ENCODE data around the gene MMP15. TPM values are rescaled to one million over a fixed set of nuclear protein-coding genes. Genes with fewer than 3 reads are reported as not detected.
"Not testable (repeated sequence)": the region's sequence is repeated elsewhere in the genome, so short reads cannot be mapped to it uniquely, and the experiment has no call there.

Gene MMP15
- total RNA-seq, 5 donors from 2014 or later (not counting 1 experiment from before 2014, with no cell fraction given) = 0.30 to 1.3 (median 0.85) TPM

DNA sequence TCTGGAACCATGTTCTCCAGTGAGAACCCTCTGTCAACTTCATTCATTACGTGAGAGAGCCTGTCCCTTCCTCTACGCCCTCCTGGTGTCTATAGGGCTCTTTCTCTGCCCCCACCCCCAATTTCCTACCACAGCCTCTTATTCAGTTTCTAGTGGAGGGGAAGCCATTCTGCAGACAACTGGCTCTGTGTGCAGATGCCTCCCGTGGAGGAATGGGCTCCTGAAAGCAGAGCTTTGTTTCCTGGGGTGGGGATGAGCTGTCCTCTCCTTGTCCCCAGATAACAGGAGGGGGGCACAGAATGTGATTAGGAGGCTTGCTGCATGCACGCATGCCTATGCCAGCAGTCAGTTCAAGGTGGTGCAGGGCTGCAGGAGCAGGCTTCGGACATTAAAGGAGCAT, 31.6 kb downstream of the MMP15 start:
- Mint-ChIP-seq H3K27ac (no peak overlapping the region), H3K36me3 (no peaks in the 10 kb centered on the region), H3K27me3 (peaks cover 0 to 1% of the 10 kb centered on the region in 2 donors), H3K9me3 (no peaks in the 10 kb centered on the region), H3K4me1 (no peaks in the 10 kb centered on the region), H3K4me3 (no peak overlapping the region)
- CTCF ChIA-PET = no interaction called here
- no peak overlapping the region for H3K27ac ChIP-seq (ENCODE audit: low read length)
- DNase-seq (no peak), ATAC-seq (replicated peaks in 1 of 4) (no peak)
- WGBS (ENCODE audit: insufficient coverage) = 75% methylated on average over 3 of the region's 5 CpGs
- no peaks in the 10 kb centered on the region for H3K36me3 ChIP-seq (ENCODE audit: control insufficient read depth in 2 of 2, extremely low read depth in 1 of 2, insufficient read depth in 1 of 2, low read length in 1 of 2)
- no peaks in the 10 kb centered on the region for H3K9me3 ChIP-seq
- POLR2A ChIA-PET = no interaction called here
- H3K27me3 ChIP-seq (replicated peaks in 1 of 2; ENCODE audit: control insufficient read depth in 2 of 2, extremely low read depth in 1 of 2, insufficient read depth in 2 of 2, low read length in 1 of 2) = peaks cover 0 to 10% of the 10 kb centered on the region in 2 experiments
- no peaks in the 10 kb centered on the region for H3K4me1 ChIP-seq (ENCODE audit: control insufficient read depth in 1 of 2, extremely low read depth in 1 of 2, insufficient read depth in 2 of 2, low read length in 2 of 2)
- no peak overlapping the region for H3K4me3 ChIP-seq (ENCODE audit: control insufficient read depth in 1 of 2, extremely low read depth in 1 of 2, low read length in 1 of 2)

- Mint-ChIP-seq H3K27ac (no peak overlapping the region), H3K9me3 (no peaks in the 10 kb centered on the region), H3K4me3 (no peak overlapping the region), H3K27me3 (no peaks in the 10 kb centered on the region), H3K36me3 (no peaks in the 10 kb centered on the region), H3K4me1 (no peaks in the 10 kb centered on the region)
- CTCF ChIA-PET = no interaction called here
- WGBS (ENCODE audit: insufficient coverage) = 74% methylated on average over 2 of the region's 3 CpGs
- POLR2A ChIA-PET = no interaction called here
- no peaks in the 10 kb centered on the region for H3K4me1 ChIP-seq (ENCODE audit: control insufficient read depth in 1 of 2, extremely low read depth in 1 of 2, insufficient read depth in 2 of 2, low read length in 2 of 2)
- H3K9me3 ChIP-seq = no peaks in the 10 kb centered on the region
- H3K27me3 ChIP-seq (replicated peaks in 1 of 2; ENCODE audit: control insufficient read depth in 2 of 2, extremely low read depth in 1 of 2, insufficient read depth in 2 of 2, low read length in 1 of 2) = peaks cover 0 to 10% of the 10 kb centered on the region in 2 experiments
- no peak overlapping the region for H3K4me3 ChIP-seq (ENCODE audit: control insufficient read depth in 1 of 2, extremely low read depth in 1 of 2, low read length in 1 of 2)
- DNase-seq (no peak), ATAC-seq (replicated peaks in 1 of 4) (no peak)
- H3K27ac ChIP-seq (ENCODE audit: low read length) = no peak overlapping the region
- no peaks in the 10 kb centered on the region for H3K36me3 ChIP-seq (ENCODE audit: control insufficient read depth in 2 of 2, extremely low read depth in 1 of 2, insufficient read depth in 1 of 2, low read length in 1 of 2)
These were observed 32.2 kb downstream of the MMP15 start for GRCh38 chr16:58057784-58058183.

DNA sequence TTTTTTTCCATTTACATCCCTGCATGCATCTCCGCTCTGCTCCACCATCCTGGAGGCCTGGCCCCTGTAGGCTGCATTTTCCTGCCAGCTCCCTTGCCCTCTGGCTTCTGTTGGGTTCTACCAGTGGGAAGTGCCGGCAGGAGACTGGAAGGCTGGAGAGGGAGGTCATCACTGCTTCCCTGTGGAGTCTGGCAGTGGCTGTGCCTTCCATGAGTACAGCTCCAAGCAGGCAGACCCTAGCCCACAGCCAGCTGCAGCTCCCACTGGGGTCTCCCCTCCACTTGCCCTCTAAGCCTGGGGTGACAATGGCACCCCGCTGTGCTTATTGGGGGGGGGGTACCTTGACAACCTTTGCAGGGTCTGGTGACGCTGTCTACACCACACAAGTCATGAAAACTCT, 37.3 kb downstream of the MMP15 start:
- ATAC-seq (replicated peaks in 1 of 4) (no peak), DNase-seq (no peak)
- Histone ChIP-seq H3K4me1 (ENCODE audit: control insufficient read depth in 1 of 2, extremely low read depth in 1 of 2, insufficient read depth in 2 of 2, low read length in 2 of 2) (no peaks in the 10 kb centered on the region), H3K4me3 (ENCODE audit: control insufficient read depth in 1 of 2, extremely low read depth in 1 of 2, low read length in 1 of 2) (no peak overlapping the region), H3K9me3 (no peaks in the 10 kb centered on the region), H3K27ac (ENCODE audit: low read length) (no peak overlapping the region), H3K27me3 (replicated peaks in 1 of 2; ENCODE audit: control insufficient read depth in 2 of 2, extremely low read depth in 1 of 2, insufficient read depth in 2 of 2, low read length in 1 of 2) (peaks cover 0 to 6% of the 10 kb centered on the region in 2 experiments), H3K36me3 (ENCODE audit: control insufficient read depth in 2 of 2, extremely low read depth in 1 of 2, insufficient read depth in 1 of 2, low read length in 1 of 2) (no peaks in the 10 kb centered on the region)
- Mint-ChIP-seq H3K4me1 (no peaks in the 10 kb centered on the region), H3K27me3 (no peaks in the 10 kb centered on the region), H3K36me3 (no peaks in the 10 kb centered on the region), H3K27ac (no peak overlapping the region), H3K4me3 (no peak overlapping the region), H3K9me3 (no peaks in the 10 kb centered on the region)
- ChIA-PET CTCF (no interaction called here), POLR2A (no interaction called here)
- 100% methylated on average over 1 of the region's 4 CpGs for WGBS (ENCODE audit: insufficient coverage)

- no peak overlapping the region for H3K27ac ChIP-seq (ENCODE audit: low read length)
- ATAC-seq (replicated peaks in 1 of 4) (no peak), DNase-seq (no peak)
- Mint-ChIP-seq H3K9me3 (no peaks in the 10 kb centered on the region), H3K4me1 (no peaks in the 10 kb centered on the region), H3K36me3 (no peaks in the 10 kb centered on the region), H3K4me3 (no peak overlapping the region), H3K27me3 (no peaks in the 10 kb centered on the region), H3K27ac (no peak overlapping the region)
- no peaks in the 10 kb centered on the region for H3K36me3 ChIP-seq (ENCODE audit: control insufficient read depth in 2 of 2, extremely low read depth in 1 of 2, insufficient read depth in 1 of 2, low read length in 1 of 2)
- peaks cover 0 to 6% of the 10 kb centered on the region in 2 experiments for H3K27me3 ChIP-seq (replicated peaks in 1 of 2; ENCODE audit: control insufficient read depth in 2 of 2, extremely low read depth in 1 of 2, insufficient read depth in 2 of 2, low read length in 1 of 2)
- H3K4me3 ChIP-seq (ENCODE audit: control insufficient read depth in 1 of 2, extremely low read depth in 1 of 2, low read length in 1 of 2) = no peak overlapping the region
- POLR2A ChIA-PET = no interaction called here
- CTCF ChIA-PET = no interaction called here
- 85% methylated on average over 8 of the region's 8 CpGs for WGBS (ENCODE audit: insufficient coverage)
- H3K9me3 ChIP-seq = no peaks in the 10 kb centered on the region
- no peaks in the 10 kb centered on the region for H3K4me1 ChIP-seq (ENCODE audit: control insufficient read depth in 1 of 2, extremely low read depth in 1 of 2, insufficient read depth in 2 of 2, low read length in 2 of 2)
These were observed 38.0 kb downstream of the MMP15 start for GRCh38 chr16:58063377-58064076.

GRCh38 chr16:58070585-58070984, 45.0 kb downstream of the MMP15 start:
- Histone ChIP-seq H3K9me3 (no peaks in the 10 kb centered on the region), H3K4me1 (ENCODE audit: control insufficient read depth in 1 of 2, extremely low read depth in 1 of 2, insufficient read depth in 2 of 2, low read length in 2 of 2) (no peaks in the 10 kb centered on the region), H3K4me3 (ENCODE audit: control insufficient read depth in 1 of 2, extremely low read depth in 1 of 2, low read length in 1 of 2) (no peak overlapping the region), H3K27me3 (replicated peaks in 1 of 2; ENCODE audit: control insufficient read depth in 2 of 2, extremely low read depth in 1 of 2, insufficient read depth in 2 of 2, low read length in 1 of 2) (no peaks in the 10 kb centered on the region), H3K36me3 (ENCODE audit: control insufficient read depth in 2 of 2, extremely low read depth in 1 of 2, insufficient read depth in 1 of 2, low read length in 1 of 2) (no peaks in the 10 kb centered on the region), H3K27ac (ENCODE audit: low read length) (no peak overlapping the region)
- Mint-ChIP-seq H3K4me3 (no peak overlapping the region), H3K9me3 (peaks cover 0 to 4% (median 0%) of the 10 kb centered on the region in 3 donors), H3K27me3 (peaks cover 0 to 1% of the 10 kb centered on the region in 2 donors), H3K4me1 (no peaks in the 10 kb centered on the region), H3K36me3 (no peaks in the 10 kb centered on the region), H3K27ac (no peak overlapping the region)
- POLR2A ChIA-PET = interaction anchor here in 1 of 2 donors (0.5 kb wide), 1 partner anchor 63 kb away, joined by 3 read pairs; no protein-coding TSS in a partner anchor
- DNase-seq (no peak), ATAC-seq (replicated peaks in 1 of 4) (no peak)
- WGBS (ENCODE audit: insufficient coverage) = no CpG with 5 or more reads among the region's 4 CpGs
- CTCF ChIA-PET = no interaction called here

DNA sequence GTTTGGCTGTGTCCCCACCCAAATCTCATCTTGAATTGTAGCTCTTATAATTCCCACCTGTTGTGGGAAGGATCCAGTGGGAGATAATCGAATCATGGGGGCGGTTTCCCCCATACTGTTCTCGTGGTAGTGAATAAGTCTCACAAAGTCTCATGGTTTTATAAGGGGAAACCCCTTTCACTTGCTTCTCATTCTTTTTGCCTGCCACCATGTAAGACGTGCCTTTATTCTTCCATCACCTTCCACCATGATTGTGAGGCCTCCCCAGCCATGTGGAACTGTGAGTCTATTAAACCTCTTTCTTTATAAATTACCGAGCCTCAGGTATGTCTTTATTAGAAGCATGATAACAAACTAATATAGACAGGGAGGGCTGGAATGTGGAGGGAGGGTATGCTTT, 46.6 kb downstream of the MMP15 start:
- H3K27me3 Mint-ChIP-seq; H3K4me1 ChIP-seq (ENCODE audit: control insufficient read depth in 1 of 2, extremely low read depth in 1 of 2, insufficient read depth in 2 of 2, low read length in 2 of 2); ATAC-seq (replicated peaks in 1 of 4); H3K4me3 ChIP-seq (ENCODE audit: control insufficient read depth in 1 of 2, extremely low read depth in 1 of 2, low read length in 1 of 2); H3K27ac Mint-ChIP-seq; H3K36me3 ChIP-seq (ENCODE audit: control insufficient read depth in 2 of 2, extremely low read depth in 1 of 2, insufficient read depth in 1 of 2, low read length in 1 of 2); H3K27ac ChIP-seq (ENCODE audit: low read length); H3K27me3 ChIP-seq (replicated peaks in 1 of 2; ENCODE audit: control insufficient read depth in 2 of 2, extremely low read depth in 1 of 2, insufficient read depth in 2 of 2, low read length in 1 of 2); H3K9me3 ChIP-seq; DNase-seq; H3K9me3 Mint-ChIP-seq; H3K36me3 Mint-ChIP-seq; CTCF ChIA-PET; H3K4me1 Mint-ChIP-seq; POLR2A ChIA-PET; H3K4me3 Mint-ChIP-seq: not testable (repeated sequence)
- no CpG with 5 or more reads among the region's 5 CpGs for WGBS (ENCODE audit: insufficient coverage)

- H3K4me1 ChIP-seq (ENCODE audit: control insufficient read depth in 1 of 2, extremely low read depth in 1 of 2, insufficient read depth in 2 of 2, low read length in 2 of 2); DNase-seq; H3K27me3 Mint-ChIP-seq; H3K27ac Mint-ChIP-seq; H3K36me3 ChIP-seq (ENCODE audit: control insufficient read depth in 2 of 2, extremely low read depth in 1 of 2, insufficient read depth in 1 of 2, low read length in 1 of 2); H3K27ac ChIP-seq (ENCODE audit: low read length); H3K36me3 Mint-ChIP-seq; H3K4me3 Mint-ChIP-seq; POLR2A ChIA-PET; H3K27me3 ChIP-seq (replicated peaks in 1 of 2; ENCODE audit: control insufficient read depth in 2 of 2, extremely low read depth in 1 of 2, insufficient read depth in 2 of 2, low read length in 1 of 2); H3K9me3 Mint-ChIP-seq; H3K9me3 ChIP-seq; ATAC-seq (replicated peaks in 1 of 4); H3K4me3 ChIP-seq (ENCODE audit: control insufficient read depth in 1 of 2, extremely low read depth in 1 of 2, low read length in 1 of 2); H3K4me1 Mint-ChIP-seq: not testable (repeated sequence)
- no CpG with 5 or more reads among the region's 2 CpGs for WGBS (ENCODE audit: insufficient coverage)
- CTCF ChIA-PET = interaction anchor here in 1 of 2 donors (0.6 kb wide), 1 partner anchor 29 kb away, joined by 3 read pairs; no protein-coding TSS in a partner anchor
These were observed 47.5 kb downstream of the MMP15 start for GRCh38 chr16:58073086-58073485.

Measured in T-cell (primary cell).